Dermis blood vessel endothelial cell (primary cell): Measurements from ENCODE around the gene NDUFA7. TPM values are rescaled to one million over a fixed set of nuclear protein-coding genes. Genes with fewer than 3 reads are reported as not detected.
A peak's percentile ranks its signal among the peaks of the same experiment; 100 is the strongest.
"Not testable (repeated sequence)": the region's sequence is repeated elsewhere in the genome, so short reads cannot be mapped to it uniquely, and the experiment has no call there.

Source experiments
- DNase-seq: peaks from one replicate; pipeline ENCODE4 v3.0.0; 2010
- total RNA-seq: library from RNA; depleted of rRNA; stranded (reverse); fragments of >200 nt; gene quantifications from 2 replicates; pipeline ENCODE4 v1.2.3, GENCODE V29; 2014

NDUFA7 gene
- total RNA-seq = 10.2 and 11.7 TPM in 2 replicates

DNA sequence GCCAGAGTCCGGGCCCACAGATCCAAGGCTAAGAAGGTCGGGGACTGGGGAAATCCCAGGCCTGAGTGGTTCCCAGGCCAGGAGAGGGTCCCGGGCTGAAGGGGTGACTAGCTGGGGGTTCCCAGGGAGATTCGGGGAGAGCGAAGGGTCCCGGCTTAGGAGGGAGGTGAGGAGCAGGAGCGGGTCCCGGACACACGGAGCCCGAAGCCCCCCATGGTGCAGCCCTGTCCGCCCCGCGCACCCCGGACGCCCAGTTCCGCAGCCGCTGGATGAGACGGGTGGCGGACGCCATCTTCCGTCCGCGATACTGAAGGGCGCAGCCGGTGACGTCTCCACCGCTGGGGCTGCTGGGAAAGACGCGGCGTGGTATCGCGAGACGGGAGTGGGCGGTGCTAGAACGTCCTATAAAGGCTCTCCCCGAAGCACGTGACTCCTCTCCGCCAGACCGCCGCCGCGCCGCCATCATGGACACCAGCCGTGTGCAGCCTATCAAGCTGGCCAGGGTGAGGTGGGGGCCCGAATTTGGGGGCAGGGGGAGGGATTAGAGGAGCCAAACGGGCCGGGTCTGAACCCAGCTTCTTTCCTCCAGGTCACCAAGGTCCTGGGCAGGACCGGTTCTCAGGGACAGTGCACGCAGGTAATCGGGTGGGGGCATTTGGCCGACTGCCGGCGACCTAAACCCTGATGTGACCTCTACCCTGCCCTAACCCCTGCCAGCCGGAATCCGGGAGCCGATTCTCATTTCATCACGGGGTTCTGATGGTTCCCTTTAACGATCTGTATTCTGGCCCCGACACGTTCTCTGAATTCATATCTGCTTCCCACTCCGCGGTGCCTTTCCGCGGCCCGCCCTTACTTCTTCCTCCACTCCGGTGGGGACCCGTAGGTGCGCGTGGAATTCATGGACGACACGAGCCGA lies at the start of gene NDUFA7, which contains the start of gene RPS28:
Gene NDUFA7, minus strand, starts transcription at position 309 of the 919 bp plus-strand sequence. Its CDS starts 17 bp downstream, at position 292.
Gene RPS28, plus strand, starts transcription at position 430 of the 919 bp plus-strand sequence. Its CDS starts 35 bp downstream, at position 465.
- DNase-seq = peak; percentile 98

DNA sequence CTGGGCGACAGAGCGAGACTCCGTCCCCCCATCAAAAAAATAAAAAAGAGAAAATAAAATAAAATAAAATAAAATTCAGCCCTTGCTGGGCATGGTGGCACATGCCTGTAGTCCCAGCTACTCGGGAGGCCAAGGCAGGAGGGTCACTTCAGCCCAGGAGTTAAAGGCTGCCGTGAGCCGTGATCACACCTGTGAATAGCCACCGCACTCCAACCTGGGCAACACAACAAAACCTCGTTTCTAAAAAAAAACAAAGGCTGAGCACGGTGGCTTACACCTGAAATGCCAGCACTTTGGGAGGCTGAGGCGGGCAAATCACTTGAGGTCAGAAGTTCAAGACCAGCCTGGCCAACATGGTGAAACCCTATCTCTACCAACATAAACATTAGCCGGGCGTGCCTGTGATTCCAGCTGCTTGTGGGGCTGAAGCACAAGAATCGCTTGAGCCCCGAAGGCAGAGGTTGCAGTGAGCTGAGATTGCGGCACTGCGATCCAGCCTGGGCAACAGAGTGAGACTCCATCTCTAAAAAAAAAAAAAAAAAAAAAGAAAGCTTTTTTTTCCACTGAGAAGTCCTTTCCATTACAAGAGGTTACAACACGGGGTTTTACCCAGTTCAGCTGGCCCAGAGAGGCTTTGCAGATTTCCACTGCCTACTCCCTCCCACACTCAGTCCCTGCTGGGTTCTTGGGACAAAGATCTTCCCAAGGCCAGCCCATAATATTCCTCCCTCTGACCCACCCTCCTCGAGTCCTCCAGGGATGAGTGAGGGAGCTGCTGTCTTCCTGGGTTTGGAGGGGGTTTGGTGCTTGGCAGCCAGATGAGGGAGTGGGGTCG lies 49.2 kb upstream of the NDUFA7 start:
- no peak for DNase-seq

DNA sequence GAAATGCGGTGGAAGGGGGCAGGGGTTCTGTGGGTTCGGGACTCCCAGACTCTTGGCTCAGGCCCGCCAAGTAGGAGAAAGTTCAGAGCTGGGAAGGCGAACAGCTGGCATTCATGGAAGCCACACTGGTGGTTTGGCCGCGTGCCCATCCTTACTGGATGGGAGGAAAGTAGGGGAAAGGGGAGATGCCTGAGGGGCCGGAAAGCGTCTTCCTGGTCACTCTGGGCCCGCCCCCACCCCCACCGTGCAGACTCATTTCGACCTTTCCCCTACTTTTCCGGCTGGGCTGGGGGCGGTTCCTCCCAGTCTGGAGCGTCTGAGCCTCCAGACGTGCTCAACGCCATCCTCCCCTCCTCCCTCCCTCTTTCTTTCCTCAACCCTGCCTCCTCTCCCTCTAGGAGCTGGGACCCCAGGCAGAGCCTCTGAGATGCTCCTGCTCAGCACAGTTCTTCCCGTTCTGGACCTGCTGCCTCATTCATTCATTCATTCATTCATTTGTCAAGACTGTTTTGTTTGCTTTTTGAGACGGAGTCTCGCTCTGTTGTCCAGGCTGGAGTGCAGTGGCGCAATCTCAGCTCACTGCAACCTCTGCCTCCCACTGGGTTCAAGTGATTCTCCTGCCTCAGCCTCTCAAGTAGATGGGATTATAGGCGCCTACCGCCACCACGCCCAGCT lies 46.3 kb upstream of the NDUFA7 start:
- peak; percentile 85 for DNase-seq

DNA sequence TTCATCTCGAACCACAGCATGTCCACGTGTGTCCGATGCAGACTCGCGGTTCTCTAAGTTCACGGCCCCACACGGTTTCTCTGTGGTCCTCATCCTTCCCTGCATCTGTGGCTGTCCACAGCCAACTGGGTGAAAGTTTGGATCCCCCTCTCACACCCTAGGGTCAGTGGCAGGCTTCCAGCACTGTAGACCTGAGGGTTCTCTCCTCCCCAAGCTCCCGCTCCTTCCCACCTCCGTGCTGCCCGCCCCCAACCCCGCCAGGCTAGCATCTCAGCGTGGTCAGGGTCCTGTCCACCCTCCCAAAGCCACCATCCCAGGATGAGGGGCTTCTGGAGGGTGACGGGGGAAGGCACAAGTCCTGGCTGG lies 45.8 kb upstream of the NDUFA7 start:
- DNase-seq = peak; percentile 32

DNA sequence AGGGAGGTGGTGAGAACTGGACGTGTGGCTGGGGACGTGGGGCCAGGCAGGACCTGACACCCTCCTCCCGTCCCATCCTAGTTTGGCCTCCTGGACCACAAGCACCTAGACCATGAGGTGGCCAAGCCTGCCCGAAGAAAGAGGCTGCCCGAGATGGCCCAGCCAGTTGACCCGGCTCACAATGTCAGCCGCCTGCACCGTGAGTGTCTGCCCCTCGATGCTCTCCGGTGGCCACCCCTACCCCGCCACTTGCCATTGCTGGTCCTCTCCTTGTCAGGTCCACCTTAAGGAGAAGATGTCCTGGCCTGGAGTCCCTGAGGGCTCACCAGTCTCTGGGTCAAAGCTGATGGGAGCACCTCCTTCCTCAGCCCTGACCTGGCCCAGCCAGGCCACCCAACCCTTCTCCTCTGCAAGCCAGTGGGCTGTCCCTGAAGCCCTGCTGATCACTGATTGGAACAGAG lies 45.0 kb upstream of the NDUFA7 start:
- DNase-seq = peak; percentile 12

DNA sequence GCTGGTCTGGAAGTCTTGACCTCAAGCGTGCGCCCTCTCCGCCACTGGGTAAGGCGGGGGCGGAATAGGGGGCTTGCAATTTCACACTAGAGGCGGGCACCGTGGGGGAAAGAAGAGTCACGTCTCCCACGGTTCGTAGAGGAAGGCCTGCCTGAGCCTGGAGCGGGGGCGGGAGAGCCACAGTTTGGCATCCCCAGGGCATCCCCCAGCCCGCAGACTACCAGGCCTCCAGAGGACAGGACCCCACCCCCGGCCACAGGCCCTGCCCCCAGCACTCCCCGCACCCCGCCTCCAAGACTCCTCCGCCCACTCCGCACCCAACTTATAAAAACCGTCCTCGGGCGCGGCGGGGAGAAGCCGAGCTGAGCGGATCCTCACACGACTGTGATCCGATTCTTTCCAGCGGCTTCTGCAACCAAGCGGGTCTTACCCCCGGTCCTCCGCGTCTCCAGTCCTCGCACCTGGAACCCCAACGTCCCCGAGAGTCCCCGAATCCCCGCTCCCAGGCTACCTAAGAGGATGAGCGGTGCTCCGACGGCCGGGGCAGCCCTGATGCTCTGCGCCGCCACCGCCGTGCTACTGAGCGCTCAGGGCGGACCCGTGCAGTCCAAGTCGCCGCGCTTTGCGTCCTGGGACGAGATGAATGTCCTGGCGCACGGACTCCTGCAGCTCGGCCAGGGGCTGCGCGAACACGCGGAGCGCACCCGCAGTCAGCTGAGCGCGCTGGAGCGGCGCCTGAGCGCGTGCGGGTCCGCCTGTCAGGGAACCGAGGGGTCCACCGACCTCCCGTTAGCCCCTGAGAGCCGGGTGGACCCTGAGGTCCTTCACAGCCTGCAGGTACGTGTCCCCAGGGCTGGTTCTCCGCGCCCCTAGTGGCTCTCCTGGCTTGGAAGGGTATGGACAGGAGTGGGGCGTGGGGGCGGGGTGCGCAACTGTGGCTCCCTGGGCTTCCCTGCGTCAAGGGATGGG lies 42.9 kb upstream of the NDUFA7 start, which contains the start of gene ANGPTL4:
Gene ANGPTL4, plus strand, starts transcription at position 353 of the 969 bp plus-strand sequence. Its CDS starts 167 bp downstream, at position 520.
- DNase-seq = peak; percentile 72

DNA sequence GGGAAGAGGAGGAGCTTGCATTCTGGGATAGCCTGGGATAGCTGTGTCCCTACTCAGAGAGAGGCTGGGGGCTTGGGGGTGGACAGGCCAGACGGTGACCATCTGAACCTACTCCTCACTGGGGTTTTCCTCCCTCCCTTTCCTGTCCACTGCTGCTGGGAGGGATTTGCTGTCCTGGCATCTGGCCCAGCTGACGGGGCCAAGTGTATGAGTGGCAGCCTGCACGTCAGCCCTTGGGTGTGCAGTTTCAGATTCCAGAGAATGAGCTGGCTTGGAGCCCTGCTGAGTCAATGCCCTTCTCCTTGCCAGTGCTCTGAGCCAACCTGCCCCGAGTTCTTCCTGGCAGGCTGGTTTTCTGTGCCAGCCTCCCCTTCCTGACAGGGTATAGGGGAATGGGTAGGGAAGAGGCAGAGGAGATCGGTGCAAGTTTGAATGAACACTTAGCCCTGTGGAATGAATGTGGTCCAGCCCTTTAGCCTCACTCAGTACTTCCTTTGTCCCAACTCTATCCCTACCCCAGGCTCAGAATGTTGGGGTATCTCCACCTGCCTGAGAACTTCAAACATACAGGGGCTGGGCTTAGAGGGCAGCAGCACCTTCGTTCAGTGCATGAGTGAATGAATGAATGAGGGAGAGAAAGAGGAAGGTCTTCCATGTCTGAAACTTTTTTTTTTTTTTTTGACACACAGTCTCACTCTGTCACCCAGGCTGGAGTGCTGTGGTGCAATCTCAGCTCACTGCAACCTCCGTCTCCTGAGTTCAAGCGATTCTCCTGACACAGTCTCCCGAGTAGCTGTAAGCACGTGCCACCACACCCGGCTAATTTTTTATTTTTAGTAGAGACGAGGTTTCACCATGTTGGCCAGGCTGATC lies 41.0 kb upstream of the NDUFA7 start:
- peak; percentile 99 for DNase-seq

DNA sequence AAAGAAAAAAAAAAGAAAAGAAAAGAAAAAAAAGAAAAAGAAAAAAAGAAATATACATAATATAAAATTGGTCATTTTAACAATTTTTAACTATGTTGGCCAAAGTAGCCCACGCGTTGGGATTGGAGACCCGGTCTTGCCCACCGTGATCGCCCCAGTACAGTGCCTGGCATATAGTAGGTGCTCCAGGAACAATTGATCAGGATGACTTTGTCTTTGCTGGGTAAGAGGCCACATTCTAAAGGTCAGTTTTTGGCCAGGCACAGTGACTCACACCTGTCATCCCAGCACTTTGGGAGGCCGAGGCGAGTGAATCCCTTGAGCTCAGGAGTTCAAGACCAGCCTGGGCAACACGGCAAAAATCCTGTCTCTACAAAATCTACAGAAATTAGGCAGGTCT lies 39.0 kb upstream of the NDUFA7 start:
- DNase-seq = no peak

DNA sequence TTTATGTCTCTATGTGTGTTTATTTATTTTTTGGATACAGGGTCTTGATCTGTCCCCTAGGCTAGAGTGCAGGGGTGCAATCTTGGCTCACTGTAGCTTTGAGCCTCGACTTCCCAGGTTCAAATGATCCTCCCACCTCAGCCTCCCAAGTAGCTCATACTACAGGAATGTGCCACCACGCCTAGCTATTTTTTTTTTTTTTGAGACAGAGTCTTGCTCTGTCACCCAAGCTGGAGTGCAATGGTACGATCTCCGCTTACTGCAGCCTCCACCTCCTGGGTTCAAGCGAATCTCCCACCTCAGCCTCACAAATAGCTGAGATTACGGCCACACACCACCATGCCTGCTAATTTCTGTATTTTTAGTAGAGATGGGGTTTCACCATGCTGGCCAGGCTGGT lies 37.8 kb upstream of the NDUFA7 start:
- DNase-seq = no peak

DNA sequence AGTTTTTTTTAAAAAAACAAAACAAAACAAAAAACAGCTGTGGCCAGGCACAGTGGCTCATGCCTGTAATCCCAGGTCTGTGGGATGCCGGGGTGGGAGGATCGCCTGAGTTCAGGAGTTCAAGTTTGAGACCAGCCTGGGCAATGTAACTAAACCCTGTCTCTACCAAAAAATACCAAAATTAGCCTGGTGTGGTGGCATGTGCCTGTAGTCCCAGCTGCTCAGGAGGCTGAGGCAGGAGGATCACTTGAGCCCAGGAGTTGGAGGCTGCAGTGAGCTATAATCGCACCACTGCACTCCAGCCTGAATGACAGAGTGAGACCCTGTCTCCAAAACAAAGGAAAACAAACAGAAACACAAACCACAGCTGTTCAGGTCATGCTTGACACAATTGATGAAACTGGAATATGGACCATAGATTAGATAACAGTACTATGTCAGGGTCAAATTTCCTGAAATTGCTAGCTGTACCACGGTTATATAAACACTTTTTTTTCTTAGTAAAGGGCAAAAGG lies 35.9 kb upstream of the NDUFA7 start:
- peak; percentile 13 for DNase-seq

DNA sequence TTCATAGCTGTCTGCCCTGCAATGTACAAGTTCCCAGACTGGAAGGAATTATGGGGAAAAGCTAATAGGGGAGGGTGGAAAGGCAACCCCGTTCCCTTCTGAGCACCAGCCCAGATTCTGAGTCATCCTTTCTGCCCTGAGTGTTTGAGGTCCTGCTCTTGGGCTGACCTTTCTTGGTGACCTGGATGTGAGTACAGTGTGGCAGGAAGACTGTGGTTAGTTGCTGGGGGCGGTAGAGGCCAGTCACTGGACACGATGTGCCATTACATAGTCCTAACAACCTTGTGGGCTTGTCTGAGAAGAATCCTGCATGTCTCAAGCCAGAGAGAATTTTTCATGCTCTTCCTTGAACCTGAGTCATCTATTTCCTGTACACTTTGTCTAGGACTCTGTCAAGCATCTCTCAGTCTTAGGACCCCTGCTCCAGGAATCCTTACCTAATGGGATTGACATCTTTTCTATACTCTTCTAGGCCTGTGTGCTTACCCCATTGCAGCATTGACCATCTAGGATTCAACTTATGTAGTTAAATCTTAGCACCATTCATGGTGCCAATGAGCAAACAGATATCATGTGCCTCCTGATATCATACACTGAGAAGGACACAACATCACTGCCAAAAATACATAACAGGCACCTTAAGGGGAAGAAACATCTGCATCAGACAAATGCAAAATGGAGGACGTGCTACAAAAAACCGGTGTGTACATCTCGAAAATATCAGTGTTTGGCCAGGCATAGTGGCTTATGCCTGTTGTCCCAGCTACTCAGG lies 34.6 kb upstream of the NDUFA7 start:
- peak; percentile 98 for DNase-seq

DNA sequence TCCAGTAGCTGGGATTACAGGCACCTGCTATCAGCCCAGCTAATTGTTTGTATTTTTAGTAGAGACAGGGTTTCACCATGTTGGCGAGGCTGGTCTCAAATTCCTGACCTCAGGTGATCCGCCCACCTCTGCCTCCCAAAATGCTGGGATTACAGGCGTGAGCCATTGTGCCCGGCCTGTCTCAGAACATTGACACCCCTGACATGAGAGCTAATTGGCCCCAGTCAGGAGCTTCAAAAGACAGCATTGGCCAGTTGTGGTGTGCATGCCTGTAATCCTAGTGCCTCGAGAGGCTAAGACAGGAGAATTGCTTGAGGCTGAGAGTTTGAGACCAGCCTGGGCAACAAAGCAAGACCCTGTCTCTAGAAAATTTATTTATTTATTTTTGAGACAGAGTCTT lies 31.7 kb upstream of the NDUFA7 start:
- not testable (repeated sequence) for DNase-seq

DNA sequence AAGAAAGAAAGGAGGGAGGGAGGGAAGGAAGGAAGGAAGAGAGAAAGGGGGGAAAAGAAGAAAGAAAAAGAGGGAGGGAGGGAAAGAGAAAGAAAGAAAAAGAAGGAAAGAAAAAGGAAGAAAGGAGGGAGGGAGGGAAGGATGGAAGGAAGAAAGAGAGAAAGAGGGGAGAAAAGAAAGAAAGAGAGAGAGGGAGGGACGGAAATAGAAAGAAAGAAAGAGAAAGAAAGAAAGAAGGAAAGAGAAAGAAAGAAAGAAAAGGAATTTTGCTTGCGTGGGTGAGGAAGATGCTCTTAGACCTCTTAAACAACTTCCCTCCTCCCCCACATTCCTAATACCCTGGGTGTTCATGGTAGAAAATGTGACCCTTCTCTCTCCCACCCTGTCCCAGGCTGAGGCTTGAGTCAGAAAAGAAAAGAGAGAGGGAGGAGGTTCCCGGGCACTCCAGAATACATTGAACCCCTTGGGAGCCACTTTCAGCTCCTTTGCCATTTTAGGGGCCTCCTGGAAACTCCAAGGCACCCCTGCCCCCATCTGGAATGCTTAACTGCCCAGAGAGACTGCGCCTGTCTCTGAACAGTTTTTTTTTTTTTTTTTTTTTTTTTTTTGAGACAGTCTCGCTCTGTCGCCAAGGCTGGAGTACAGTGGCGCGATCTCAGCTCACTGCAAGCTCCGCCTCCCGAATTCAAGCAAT lies 31.1 kb upstream of the NDUFA7 start:
- DNase-seq = no peak

DNA sequence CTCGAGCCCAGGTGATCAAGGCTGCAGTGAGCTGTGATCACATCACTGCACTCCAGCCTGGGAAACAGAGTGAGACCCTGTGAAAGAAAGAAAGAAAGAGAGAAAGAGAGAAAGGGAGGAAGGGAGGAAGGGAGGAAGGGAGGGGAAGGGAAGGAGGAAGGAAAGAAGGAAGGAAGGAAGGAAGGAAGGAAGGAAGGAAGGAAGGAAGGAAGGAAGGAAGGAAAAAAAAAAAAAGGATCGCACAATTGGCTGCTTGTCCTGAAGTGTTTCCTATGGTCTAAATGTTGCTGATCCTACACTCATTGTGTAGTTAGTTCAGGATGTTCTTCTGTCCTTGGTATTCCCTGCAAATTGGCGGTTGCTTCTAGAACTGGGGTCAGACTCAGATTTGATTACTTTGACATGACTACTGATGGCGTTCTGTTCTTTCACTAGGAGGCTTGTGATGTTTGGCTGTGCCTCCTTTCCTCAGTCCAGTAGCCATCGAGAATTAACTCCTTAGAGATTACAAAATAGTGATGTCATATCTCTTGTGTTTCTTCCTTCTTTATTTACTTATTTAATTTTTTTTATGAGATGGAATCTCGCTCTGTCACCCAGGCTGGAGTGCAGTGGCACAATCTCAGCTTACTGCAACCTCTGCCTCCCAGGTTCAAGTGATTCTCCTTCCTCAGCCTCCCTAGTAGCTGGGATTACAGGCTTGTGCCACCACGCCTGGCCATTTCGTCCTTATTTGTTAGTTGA lies 28.6 kb upstream of the NDUFA7 start:
- not testable (repeated sequence) for DNase-seq

DNA sequence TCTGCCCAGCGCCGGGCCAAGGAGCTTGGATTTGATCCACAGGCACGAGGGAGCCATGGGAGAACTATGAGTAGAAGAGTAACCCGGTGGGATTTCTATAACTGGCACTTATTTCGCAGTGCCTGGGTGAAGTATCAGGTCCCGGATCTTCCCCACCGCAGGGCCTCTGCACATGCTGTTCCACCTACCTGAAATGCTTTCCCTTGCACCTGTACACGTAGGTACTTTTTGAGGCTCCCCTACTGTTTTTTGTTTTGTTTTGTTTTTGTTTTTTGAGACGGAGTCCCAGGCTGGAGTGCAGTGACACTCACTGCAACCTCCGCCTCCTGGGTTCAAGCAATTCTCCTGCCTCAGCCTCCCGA lies 22.3 kb upstream of the NDUFA7 start:
- DNase-seq = no peak

DNA sequence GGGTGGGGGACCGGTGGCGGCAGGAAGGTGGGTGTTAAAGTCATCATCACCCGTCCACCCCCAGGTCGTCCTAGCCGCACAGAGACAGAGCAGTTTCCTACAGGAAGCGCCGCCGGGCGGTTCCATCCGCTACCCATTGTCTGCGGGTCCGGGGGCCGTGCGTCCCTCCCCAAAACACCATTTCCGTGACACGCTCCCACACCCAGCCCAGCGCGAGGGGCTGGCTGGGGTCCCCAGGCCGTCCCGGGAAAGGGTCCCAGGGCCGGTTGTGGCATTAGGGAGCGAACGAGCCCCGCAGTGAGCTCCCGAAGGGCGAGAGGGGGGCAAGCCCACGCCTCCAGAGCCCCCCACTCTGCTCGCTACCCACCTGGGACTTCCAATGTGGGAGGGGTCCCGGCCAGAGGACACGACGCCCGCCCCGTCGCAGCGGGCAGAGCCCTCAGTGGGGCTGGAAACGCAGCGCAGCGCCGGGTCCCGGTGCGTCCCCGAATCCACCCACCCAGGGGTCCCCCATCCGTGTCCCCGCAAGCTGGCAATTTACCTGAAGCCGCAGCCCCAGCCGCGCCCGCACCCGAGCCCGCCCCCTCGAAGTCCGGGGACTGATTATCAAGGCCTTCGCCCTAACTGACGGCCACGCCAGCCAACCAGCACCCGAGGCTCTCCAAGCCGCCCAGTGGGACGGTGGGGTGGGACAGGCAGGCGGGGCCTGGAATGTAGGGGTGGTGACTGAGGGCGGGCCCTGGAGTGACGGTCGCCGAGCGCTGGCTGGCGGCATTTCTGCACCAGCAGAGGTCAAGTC lies 21.7 kb upstream of the NDUFA7 start, which contains the start of gene KANK3:
Gene KANK3, minus strand, starts transcription at position 579 of the 799 bp plus-strand sequence. CDS start 5,434 bp downstream, outside the sequence.
- DNase-seq = peak; percentile 99

DNA sequence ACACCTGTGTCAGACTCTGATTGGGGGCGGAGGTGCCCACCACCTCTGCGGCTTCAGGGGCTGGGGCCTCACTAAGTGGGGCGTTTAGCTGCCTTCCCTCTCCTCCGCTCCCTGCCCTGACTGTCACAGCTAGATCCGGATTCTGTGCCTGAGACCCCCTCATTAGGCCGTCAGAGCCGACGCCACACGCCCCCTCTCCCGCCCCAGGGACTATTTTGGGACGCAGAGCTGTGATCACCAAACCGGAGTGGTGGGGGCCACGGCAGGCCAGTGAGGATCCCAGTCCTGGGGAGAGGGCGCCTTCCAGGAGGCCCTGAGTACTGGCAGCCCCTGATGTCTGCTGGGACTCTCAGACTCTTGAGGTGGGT lies 21.1 kb upstream of the NDUFA7 start:
- DNase-seq = no peak
